Activated naive CD8-positive, alpha-beta T cell treated with anti-CD3 and anti-CD28 coated beads, Interleukin-2, amount 50 U/mL, for 24 hours (primary cell): ENCODE measurements around the gene ADGRA3.
A peak's percentile ranks its signal among the peaks of the same experiment; 100 is the strongest.

Experiments
- ATAC-seq: fragments of 150-1000 bp; cut with Tn5 transposase; one replicate; pipeline ENCODE4 v1.10.0; 2021
- DNase-seq: peaks from one replicate; pipeline ENCODE4 v3.0.0; 2021
- H3K27ac Mint-ChIP-seq: one replicate; pipeline ENCODE4 v1.8.0; 2021; ENCODE audit warnings: mild to moderate bottlenecking, mixed read lengths
- H3K27me3 Mint-ChIP-seq: one replicate; pipeline ENCODE4 v1.8.0; 2021; ENCODE audit warnings: mixed read lengths
- H3K36me3 Mint-ChIP-seq: one replicate; pipeline ENCODE4 v1.8.0; 2021; ENCODE audit warnings: low read depth, mixed read lengths
- H3K4me1 Mint-ChIP-seq: one replicate; pipeline ENCODE4 v1.8.0; 2021; ENCODE audit warnings: mixed read lengths
- H3K4me3 Mint-ChIP-seq: one replicate; pipeline ENCODE4 v1.8.0; 2021; ENCODE audit warnings: mild to moderate bottlenecking, moderate library complexity, mixed read lengths
- H3K9me3 Mint-ChIP-seq: one replicate; pipeline ENCODE4 v1.8.0; 2021; ENCODE audit warnings: mixed read lengths

The ADGRA3 gene

DNA sequence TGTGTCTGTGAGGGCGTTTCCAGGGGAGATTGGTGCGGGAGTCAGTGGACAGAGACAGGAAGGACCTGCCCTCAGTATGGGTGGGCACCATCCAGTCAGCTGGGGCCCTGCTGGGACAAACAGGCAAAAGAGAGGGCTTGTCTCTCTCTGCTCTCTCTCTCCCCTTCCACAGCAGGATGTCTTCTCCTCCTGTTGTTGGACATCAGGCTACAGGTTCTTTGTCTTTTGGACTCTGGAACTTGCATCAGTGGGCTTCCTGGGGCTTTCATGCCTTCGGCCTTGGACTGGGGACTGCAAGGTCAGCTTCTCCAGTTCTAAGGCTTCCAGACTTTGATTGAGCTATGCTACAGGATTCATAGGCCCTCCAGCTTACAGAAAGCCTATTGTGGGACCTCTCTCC is 59.6 kb downstream of the ADGRA3 start:
- Mint-ChIP-seq H3K27ac (no peak overlapping the region), H3K36me3 (peaks cover 2% of the 10 kb centered on the region), H3K27me3 (no peaks in the 10 kb centered on the region), H3K9me3 (no peaks in the 10 kb centered on the region), H3K4me1 (no peaks in the 10 kb centered on the region), H3K4me3 (no peak overlapping the region)
- no peak for ATAC-seq
- no peak for DNase-seq

GRCh38 chr4:22454955-22455354 is 60.9 kb downstream of the ADGRA3 start:
- DNase-seq (no peak), ATAC-seq (no peak)
- Mint-ChIP-seq H3K4me3 (no peak overlapping the region), H3K4me1 (no peaks in the 10 kb centered on the region), H3K27ac (no peak overlapping the region), H3K36me3 (peaks cover 2% of the 10 kb centered on the region), H3K27me3 (no peaks in the 10 kb centered on the region), H3K9me3 (no peaks in the 10 kb centered on the region)

GRCh38 chr4:22454216-22454838 is 61.5 kb downstream of the ADGRA3 start:
- no peak for DNase-seq
- H3K36me3 Mint-ChIP-seq, result peaks cover 2% of the 10 kb centered on the region
- H3K4me3 Mint-ChIP-seq, result no peak overlapping the region

DNA sequence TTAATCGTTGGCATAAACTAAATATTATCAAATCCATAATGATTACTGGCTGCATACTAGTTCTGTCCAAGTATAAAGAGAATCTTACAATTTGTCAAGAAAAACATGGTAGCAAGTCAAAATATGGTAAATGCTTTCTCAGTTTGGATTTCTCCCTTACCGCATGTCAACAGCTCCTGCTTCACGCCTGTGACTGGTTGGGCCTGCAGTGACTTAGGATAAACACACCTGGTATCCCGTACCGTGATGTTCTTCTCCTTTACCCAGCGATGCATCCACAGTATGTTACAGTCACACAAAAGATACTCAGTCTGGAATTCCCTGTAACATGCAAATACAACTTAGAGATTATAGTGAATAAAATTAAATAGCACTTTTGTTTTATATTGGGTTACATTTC is 71.1 kb downstream of the ADGRA3 start:
- peaks cover 25% of the 10 kb centered on the region for H3K36me3 Mint-ChIP-seq
- H3K27ac Mint-ChIP-seq, result peak overlapping the region; percentile 92
- no peak overlapping the region for H3K4me3 Mint-ChIP-seq
- H3K4me1 Mint-ChIP-seq, result peaks cover 33% of the 10 kb centered on the region
- DNase-seq, result no peak
- no peaks in the 10 kb centered on the region for H3K27me3 Mint-ChIP-seq
- peaks cover 4% of the 10 kb centered on the region for H3K9me3 Mint-ChIP-seq
- peak; percentile 43 for ATAC-seq

More at GRCh38 chr4:22454216-22454838, 61.5 kb downstream of the ADGRA3 start:
- ATAC-seq, result no peak
- no peak overlapping the region for H3K27ac Mint-ChIP-seq
- H3K27me3 Mint-ChIP-seq, result no peaks in the 10 kb centered on the region
- H3K9me3 Mint-ChIP-seq, result no peaks in the 10 kb centered on the region
- H3K4me1 Mint-ChIP-seq, result no peaks in the 10 kb centered on the region

DNA sequence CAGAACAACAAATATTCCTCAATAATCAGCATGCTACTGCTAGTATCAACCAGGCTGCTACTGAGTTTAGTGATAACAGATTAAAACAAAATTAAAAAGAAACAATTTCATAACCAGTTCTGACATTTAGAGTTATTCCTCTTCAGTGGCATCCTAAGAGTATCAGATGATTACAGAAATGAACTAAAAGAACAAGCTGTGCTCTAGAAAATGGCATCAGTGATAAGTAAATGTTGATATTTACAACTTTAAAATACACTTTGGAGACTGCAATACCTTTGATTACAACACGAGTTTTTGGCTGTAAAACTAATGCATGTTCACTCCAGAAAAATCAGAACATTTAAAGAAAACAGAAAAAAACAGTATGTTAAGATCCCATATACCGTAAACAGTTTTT is 72.9 kb downstream of the ADGRA3 start:
- DNase-seq (no peak), ATAC-seq (no peak)
- Mint-ChIP-seq H3K4me1 (peaks cover 33% of the 10 kb centered on the region), H3K36me3 (peaks cover 25% of the 10 kb centered on the region), H3K9me3 (no peaks in the 10 kb centered on the region), H3K27me3 (no peaks in the 10 kb centered on the region), H3K4me3 (no peak overlapping the region), H3K27ac (no peak overlapping the region)

GRCh38 chr4:22440999-22441398 is 74.9 kb downstream of the ADGRA3 start:
- H3K4me1 Mint-ChIP-seq, result peaks cover 30% of the 10 kb centered on the region
- H3K9me3 Mint-ChIP-seq, result no peaks in the 10 kb centered on the region
- H3K36me3 Mint-ChIP-seq, result peaks cover 27% of the 10 kb centered on the region
- no peak overlapping the region for H3K27ac Mint-ChIP-seq
- no peak overlapping the region for H3K4me3 Mint-ChIP-seq
- no peaks in the 10 kb centered on the region for H3K27me3 Mint-ChIP-seq
- ATAC-seq, result no peak
- no peak for DNase-seq

GRCh38 chr4:22439947-22440346 is 75.9 kb downstream of the ADGRA3 start:
- no peaks in the 10 kb centered on the region for H3K9me3 Mint-ChIP-seq
- H3K27ac Mint-ChIP-seq, result no peak overlapping the region
- H3K36me3 Mint-ChIP-seq, result peaks cover 26% of the 10 kb centered on the region
- H3K27me3 Mint-ChIP-seq, result no peaks in the 10 kb centered on the region
- ATAC-seq, result no peak
- DNase-seq, result no peak
- H3K4me3 Mint-ChIP-seq, result no peak overlapping the region
- peaks cover 23% of the 10 kb centered on the region for H3K4me1 Mint-ChIP-seq

GRCh38 chr4:22435652-22436051 is 80.2 kb downstream of the ADGRA3 start:
- H3K4me3 Mint-ChIP-seq, result no peak overlapping the region
- H3K36me3 Mint-ChIP-seq, result peaks cover 8% of the 10 kb centered on the region
- H3K9me3 Mint-ChIP-seq, result peaks cover 4% of the 10 kb centered on the region
- no peak overlapping the region for H3K27ac Mint-ChIP-seq
- DNase-seq (no peak), ATAC-seq (no peak)
- no peaks in the 10 kb centered on the region for H3K27me3 Mint-ChIP-seq
- H3K4me1 Mint-ChIP-seq, result no peaks in the 10 kb centered on the region

DNA sequence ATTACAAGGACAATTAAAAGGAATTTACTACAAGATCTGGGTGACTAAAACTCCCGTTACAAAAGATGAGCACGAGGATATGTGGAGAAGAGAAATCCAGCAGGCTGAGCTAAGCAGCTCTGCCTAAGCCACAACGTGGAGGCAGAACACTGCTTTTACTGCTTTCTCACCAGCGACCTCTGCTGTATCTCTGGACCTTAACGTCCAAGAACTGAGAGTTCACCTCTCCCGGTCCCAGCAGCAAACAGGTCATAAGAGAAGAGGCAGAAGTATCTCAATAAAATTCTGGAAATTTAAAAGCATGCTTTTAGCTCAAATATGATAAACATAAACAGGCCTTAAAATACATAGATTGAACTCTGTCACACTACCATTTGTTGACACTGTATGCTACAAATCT is 81.0 kb downstream of the ADGRA3 start:
- Mint-ChIP-seq H3K9me3 (peaks cover 4% of the 10 kb centered on the region), H3K27ac (no peak overlapping the region), H3K4me3 (no peak overlapping the region), H3K27me3 (no peaks in the 10 kb centered on the region), H3K36me3 (peaks cover 11% of the 10 kb centered on the region), H3K4me1 (no peaks in the 10 kb centered on the region)
- DNase-seq (no peak), ATAC-seq (peak; percentile 28)

GRCh38 chr4:22430626-22431025 is 85.2 kb downstream of the ADGRA3 start:
- DNase-seq (no peak), ATAC-seq (no peak)
- Mint-ChIP-seq H3K4me3 (no peak overlapping the region), H3K27ac (no peak overlapping the region), H3K4me1 (no peaks in the 10 kb centered on the region), H3K27me3 (no peaks in the 10 kb centered on the region), H3K36me3 (peaks cover 7% of the 10 kb centered on the region), H3K9me3 (peaks cover 4% of the 10 kb centered on the region)

DNA sequence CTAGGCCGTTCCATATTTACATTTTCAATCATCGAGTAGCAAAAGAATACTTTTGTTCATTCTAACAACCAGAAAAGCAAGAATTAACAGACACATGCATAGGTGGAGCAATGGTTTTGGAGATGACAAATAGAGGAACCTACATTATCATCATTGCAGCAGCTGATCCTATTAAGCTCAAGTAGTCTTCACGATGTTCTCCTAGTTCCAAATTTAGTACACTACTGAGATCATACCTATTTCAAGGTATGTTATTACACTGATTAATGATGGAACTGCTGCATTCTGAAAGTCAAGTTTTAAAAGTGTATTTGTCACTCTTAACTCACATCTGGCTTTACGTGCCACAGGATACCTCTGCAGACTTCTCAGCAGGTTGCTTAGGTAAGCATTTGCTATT is 87.4 kb downstream of the ADGRA3 start:
- Mint-ChIP-seq H3K36me3 (peaks cover 4% of the 10 kb centered on the region), H3K9me3 (peaks cover 4% of the 10 kb centered on the region), H3K4me1 (no peaks in the 10 kb centered on the region), H3K27ac (no peak overlapping the region), H3K4me3 (no peak overlapping the region), H3K27me3 (no peaks in the 10 kb centered on the region)
- ATAC-seq (no peak), DNase-seq (no peak)

- H3K4me3 Mint-ChIP-seq, result no peak overlapping the region
- H3K36me3 Mint-ChIP-seq, result peaks cover 4% of the 10 kb centered on the region
- DNase-seq (no peak), ATAC-seq (no peak)
- no peaks in the 10 kb centered on the region for H3K4me1 Mint-ChIP-seq
- peaks cover 4% of the 10 kb centered on the region for H3K9me3 Mint-ChIP-seq
- no peaks in the 10 kb centered on the region for H3K27me3 Mint-ChIP-seq
- no peak overlapping the region for H3K27ac Mint-ChIP-seq
Measured at GRCh38 chr4:22427675-22428074, 88.2 kb downstream of the ADGRA3 start.

- no peaks in the 10 kb centered on the region for H3K9me3 Mint-ChIP-seq
- peaks cover 8% of the 10 kb centered on the region for H3K4me1 Mint-ChIP-seq
- peaks cover 3% of the 10 kb centered on the region for H3K36me3 Mint-ChIP-seq
- no peak overlapping the region for H3K27ac Mint-ChIP-seq
- no peak overlapping the region for H3K4me3 Mint-ChIP-seq
- DNase-seq (no peak), ATAC-seq (no peak)
- no peaks in the 10 kb centered on the region for H3K27me3 Mint-ChIP-seq
Measured at GRCh38 chr4:22420291-22420690, 95.6 kb downstream of the ADGRA3 start.

GRCh38 chr4:22417408-22417807 is 98.5 kb downstream of the ADGRA3 start:
- Mint-ChIP-seq H3K27me3 (no peaks in the 10 kb centered on the region), H3K36me3 (peaks cover 5% of the 10 kb centered on the region), H3K9me3 (no peaks in the 10 kb centered on the region), H3K4me1 (peaks cover 8% of the 10 kb centered on the region), H3K27ac (no peak overlapping the region), H3K4me3 (no peak overlapping the region)
- ATAC-seq (peak; percentile 94), DNase-seq (no peak)

GRCh38 chr4:22416403-22416802 is 99.5 kb downstream of the ADGRA3 start:
- no peak overlapping the region for H3K4me3 Mint-ChIP-seq
- peaks cover 5% of the 10 kb centered on the region for H3K36me3 Mint-ChIP-seq
- no peak for ATAC-seq
- H3K4me1 Mint-ChIP-seq, result peaks cover 8% of the 10 kb centered on the region
- no peaks in the 10 kb centered on the region for H3K9me3 Mint-ChIP-seq
- no peak for DNase-seq
- H3K27ac Mint-ChIP-seq, result no peak overlapping the region
- H3K27me3 Mint-ChIP-seq, result no peaks in the 10 kb centered on the region

GRCh38 chr4:22414833-22415232 is 101.0 kb downstream of the ADGRA3 start:
- no peak for DNase-seq
- Mint-ChIP-seq H3K36me3 (peaks cover 3% of the 10 kb centered on the region), H3K4me1 (peaks cover 8% of the 10 kb centered on the region), H3K4me3 (no peak overlapping the region), H3K9me3 (no peaks in the 10 kb centered on the region), H3K27me3 (no peaks in the 10 kb centered on the region), H3K27ac (no peak overlapping the region)
- ATAC-seq, result no peak
